Astrocyte of the spinal cord (primary cell): Measurements from ENCODE around the gene ENPEP.
"Not testable (repeated sequence)": the region's sequence is repeated elsewhere in the genome, so short reads cannot be mapped to it uniquely, and the experiment has no call there.

Source experiments
- DNase-seq: peaks from one replicate; pipeline ENCODE4 v3.0.0; 2011; ENCODE audit warnings: low read depth, low spot score
- H3K4me3 ChIP-seq: 2 replicates; pipeline ENCODE4 v1.5.1; 2011; ENCODE audit warnings: low read depth, mild to moderate bottlenecking, low read length, moderate library complexity
- CTCF ChIP-seq: IDR thresholded peaks from 2 replicates; pipeline ENCODE4 v1.5.1; 2012; ENCODE audit warnings: low read depth, mild to moderate bottlenecking, low read length, inconsistent platforms
- in situ Hi-C: cut with HindIII; loops from 2 replicates; pipeline ENCODE4 v1.10.0; 2017; ENCODE audit warnings: low sequenced_read_pairs

The ENPEP gene

DNA sequence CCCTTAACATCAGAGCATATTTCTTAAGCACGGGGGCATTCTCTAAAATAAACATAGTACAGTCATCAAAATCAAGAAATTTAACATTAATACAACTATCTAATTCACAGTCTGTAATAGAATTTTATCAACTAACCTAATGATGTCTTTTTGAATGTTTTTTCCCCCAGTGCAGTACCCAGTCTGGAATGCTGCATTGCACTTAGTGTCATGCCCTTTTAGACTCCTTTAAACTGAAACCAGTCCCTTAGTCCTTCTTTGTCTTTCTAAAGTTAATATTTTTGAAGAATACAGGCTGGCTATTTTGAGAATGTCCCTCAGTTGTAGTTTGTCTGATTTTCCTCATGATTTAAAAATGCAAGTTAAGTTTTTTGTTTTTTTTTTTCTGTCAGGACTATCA lies 9.5 kb downstream of the ENPEP start:
- DNase-seq: no peak
- in situ Hi-C loops: no loop called here
- TF ChIP-seq CTCF: no peak
- no peak overlapping the region for H3K4me3 ChIP-seq

GRCh38 chr4:110486256-110486655 lies 10.3 kb downstream of the ENPEP start:
- in situ Hi-C loops: no loop called here
- no peak overlapping the region for H3K4me3 ChIP-seq
- TF ChIP-seq CTCF: no peak
- DNase-seq: no peak

DNA sequence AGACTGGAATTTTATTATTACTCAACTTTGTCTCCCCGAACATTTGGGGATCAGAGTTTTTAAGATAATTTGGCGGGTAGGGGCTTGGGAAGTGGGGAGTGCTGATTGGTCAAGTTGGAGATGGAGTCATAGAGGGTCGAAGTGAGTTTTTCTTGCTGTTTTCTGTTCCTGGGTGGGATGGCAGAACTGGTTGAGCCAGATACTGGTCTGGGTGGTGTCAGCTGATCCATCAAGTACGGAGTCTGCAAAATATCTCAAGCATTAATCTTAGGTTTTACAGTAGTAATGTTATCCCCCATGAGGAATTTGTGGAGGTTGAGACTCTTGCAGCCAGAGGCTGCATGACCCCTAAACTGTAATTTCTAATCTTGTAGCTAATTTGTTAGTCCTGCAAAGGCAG lies 10.9 kb downstream of the ENPEP start:
- DNase-seq, H3K4me3 ChIP-seq, in situ Hi-C loops: not testable (repeated sequence)

- in situ Hi-C loops: no loop called here
- no peak overlapping the region for H3K4me3 ChIP-seq
- no peak for TF ChIP-seq CTCF
- no peak for DNase-seq
Observed at GRCh38 chr4:110487873-110488272, 11.9 kb downstream of the ENPEP start.

DNA sequence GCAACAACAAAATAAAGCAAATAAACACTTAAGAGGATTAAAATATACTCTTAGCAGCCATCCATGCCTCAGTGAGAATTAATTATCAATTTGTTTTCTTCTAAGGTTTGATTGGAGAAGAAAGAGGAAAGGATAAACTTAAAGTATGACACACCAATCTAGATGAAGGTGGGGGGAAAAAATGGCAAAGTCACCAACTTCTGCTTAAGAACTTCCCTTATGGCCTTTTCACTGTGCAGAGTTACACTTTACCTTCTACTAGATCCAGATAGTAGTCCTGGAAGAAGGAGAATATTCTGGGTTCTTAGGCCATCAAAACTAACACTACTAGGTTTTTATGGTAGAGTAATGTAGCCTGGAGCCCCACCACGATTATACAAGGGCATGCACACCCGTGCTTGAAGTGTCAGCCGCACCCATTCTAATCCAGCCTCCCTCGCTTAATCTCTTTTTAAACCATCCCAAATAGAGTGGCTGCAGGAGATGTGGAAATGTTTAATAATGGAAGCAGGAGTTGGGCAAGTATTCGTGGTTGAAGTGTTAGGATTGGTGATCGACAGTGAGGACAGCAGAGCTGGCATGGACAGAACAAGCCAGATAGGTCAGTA lies 14.1 kb downstream of the ENPEP start:
- DNase-seq: no peak
- in situ Hi-C loops: no loop called here

DNA sequence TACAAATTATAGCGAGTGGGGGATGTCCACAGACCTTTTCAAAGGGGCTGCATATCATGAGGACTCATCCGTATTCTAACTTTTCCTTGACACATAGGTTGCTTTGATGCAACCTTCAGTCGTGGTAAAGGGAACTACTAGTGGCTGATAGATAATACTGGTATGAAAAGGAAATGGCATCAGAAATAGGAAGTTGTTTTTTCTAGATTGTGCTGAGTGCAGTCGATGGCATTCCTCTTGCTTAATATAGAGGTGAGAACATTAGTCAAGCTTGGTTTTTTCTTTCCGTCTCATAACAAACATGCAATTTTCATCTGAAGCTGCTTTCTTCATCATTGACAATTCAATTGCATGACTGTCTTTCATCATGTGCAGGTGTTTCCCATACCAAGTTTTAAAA lies 16.6 kb downstream of the ENPEP start:
- no peak for TF ChIP-seq CTCF
- DNase-seq: no peak
- H3K4me3 ChIP-seq: no peak overlapping the region
- in situ Hi-C loops: no loop called here

More for the DNA sequence above, 14.1 kb downstream of the ENPEP start:
- TF ChIP-seq CTCF: no peak
- H3K4me3 ChIP-seq: no peak overlapping the region

- in situ Hi-C loops: no loop called here
- DNase-seq: no peak
- TF ChIP-seq CTCF: no peak
- no peak overlapping the region for H3K4me3 ChIP-seq
Observed at GRCh38 chr4:110493520-110493919, 17.6 kb downstream of the ENPEP start.
